HEK293T (cell line): Measurements from ENCODE around the gene SLC32A1.
A peak's percentile ranks its signal among the peaks of the same experiment; 100 is the strongest.

Source experiments
- CTCF ChIA-PET: fragments of 350-600 bp; formaldehyde crosslinking; extraction: SDS; loops from one replicate; lab custom pipeline; 2021; ENCODE audit warnings: antibody characterized with exemption, inconsistent platforms; lab: Yijun Ruan, JAX
- POLR2A ChIA-PET: fragments of 350-600 bp; formaldehyde crosslinking; extraction: SDS; loops from one replicate; lab custom pipeline; 2020; ENCODE audit warnings: antibody characterized with exemption, inconsistent platforms; lab: Yijun Ruan, JAX
- DNase-seq: peaks from one replicate; pipeline ENCODE4 v3.0.0; 2012; ENCODE audit warnings: mixed read lengths; ENCODE audit errors: extremely low spot score
- ARNT ChIP-seq: fragments of 450-650 bp; IDR thresholded peaks from 2 replicates; pipeline ENCODE4 v1.6.1; 2017; ENCODE audit warnings: mild to moderate bottlenecking
- BHLHE40 ChIP-seq: fragments of 450-650 bp; IDR thresholded peaks from 2 replicates; pipeline ENCODE4 v1.6.1; 2016; ENCODE audit warnings: mild to moderate bottlenecking, moderate library complexity, borderline replicate concordance
- CTBP1 ChIP-seq: fragments of 450-650 bp; IDR thresholded peaks from 2 replicates; pipeline ENCODE4 v1.6.1; 2016; ENCODE audit warnings: borderline replicate concordance
- ELF4 ChIP-seq: fragments of 450-650 bp; IDR thresholded peaks from 2 replicates; pipeline ENCODE4 v1.6.1; 2017; ENCODE audit warnings: antibody characterized with exemption
- FOXA1 ChIP-seq: fragments of 450-650 bp; IDR thresholded peaks from 2 replicates; pipeline ENCODE4 v1.6.1; 2016; ENCODE audit warnings: mild to moderate bottlenecking
- FOXK2 ChIP-seq: fragments of 450-650 bp; IDR thresholded peaks from 2 replicates; pipeline ENCODE4 v1.6.1; 2016; ENCODE audit warnings: mild to moderate bottlenecking
- FOXM1 ChIP-seq: fragments of 450-650 bp; IDR thresholded peaks from 2 replicates; pipeline ENCODE4 v1.6.1; 2017; ENCODE audit warnings: mild to moderate bottlenecking, borderline replicate concordance
- HDGF ChIP-seq: fragments of 450-650 bp; IDR thresholded peaks from 2 replicates; pipeline ENCODE4 v1.6.1; 2017; ENCODE audit warnings: antibody characterized with exemption, borderline replicate concordance
- L3MBTL2 ChIP-seq: fragments of 450-650 bp; conservative IDR thresholded peaks from 2 replicates; pipeline ENCODE4 v1.6.1; 2016; ENCODE audit warnings: mild to moderate bottlenecking
- LEF1 ChIP-seq: fragments of 450-650 bp; IDR thresholded peaks from 2 replicates; pipeline ENCODE4 v1.6.1; 2017; ENCODE audit warnings: mild to moderate bottlenecking, borderline replicate concordance
- NFRKB ChIP-seq: fragments of 450-650 bp; IDR thresholded peaks from 2 replicates; pipeline ENCODE4 v1.6.1; 2016; ENCODE audit warnings: mild to moderate bottlenecking, moderate library complexity
- PKNOX1 ChIP-seq: fragments of 450-650 bp; IDR thresholded peaks from 2 replicates; pipeline ENCODE4 v1.6.1; 2016
- SP1 ChIP-seq: fragments of 450-650 bp; IDR thresholded peaks from 2 replicates; pipeline ENCODE4 v1.6.1; 2017
- SUZ12 ChIP-seq: fragments of 450-650 bp; IDR thresholded peaks from 2 replicates; pipeline ENCODE4 v1.6.1; 2016; ENCODE audit warnings: mild to moderate bottlenecking
- TARDBP ChIP-seq: fragments of 450-650 bp; IDR thresholded peaks from 2 replicates; pipeline ENCODE4 v1.6.1; 2016
- ZNF384 ChIP-seq: fragments of 450-650 bp; IDR thresholded peaks from 2 replicates; pipeline ENCODE4 v1.6.1; 2016

The SLC32A1 gene

GRCh38 chr20:38685271-38685670 lies 39.0 kb upstream of the SLC32A1 start:
- ChIA-PET POLR2A (no interaction called here), CTCF (no interaction called here)
- TF ChIP-seq ZNF384, result no peak
- no peak for TF ChIP-seq BHLHE40
- TF ChIP-seq ELF4, result no peak
- no peak for TF ChIP-seq ARNT
- TF ChIP-seq PKNOX1, result no peak
- DNase-seq, result no peak

GRCh38 chr20:38685853-38686473 lies 38.3 kb upstream of the SLC32A1 start:
- TF ChIP-seq LEF1 (no peak), FOXA1 (no peak), FOXM1 (no peak), SUZ12 (no peak), CTBP1 (no peak), FOXK2 (no peak), SP1 (no peak), L3MBTL2 (no peak), NFRKB (no peak), HDGF (no peak), ZNF384 (no peak), ELF4 (no peak), TARDBP (no peak), BHLHE40 (no peak), PKNOX1 (no peak), ARNT (no peak)
- CTCF ChIA-PET, result no interaction called here
- POLR2A ChIA-PET, result no interaction called here
- peak; percentile 65 for DNase-seq

GRCh38 chr20:38692436-38693411 lies 31.6 kb upstream of the SLC32A1 start:
- TF ChIP-seq FOXA1, result no peak
- TF ChIP-seq HDGF, result no peak
- TF ChIP-seq CTBP1, result no peak
- CTCF ChIA-PET, result no interaction called here
- DNase-seq, result peak; percentile 39
- POLR2A ChIA-PET, result no interaction called here

GRCh38 chr20:38697306-38697705 lies 27.0 kb upstream of the SLC32A1 start:
- ChIA-PET POLR2A (no interaction called here), CTCF (no interaction called here)
- no peak for TF ChIP-seq LEF1
- TF ChIP-seq SP1, result no peak
- TF ChIP-seq NFRKB, result no peak
- TF ChIP-seq FOXA1, result no peak
- no peak for TF ChIP-seq ARNT
- no peak for TF ChIP-seq SUZ12
- TF ChIP-seq PKNOX1, result no peak
- TF ChIP-seq L3MBTL2, result no peak
- no peak for TF ChIP-seq FOXM1
- no peak for TF ChIP-seq CTBP1
- TF ChIP-seq BHLHE40, result no peak
- TF ChIP-seq ELF4, result no peak
- TF ChIP-seq ZNF384, result no peak
- TF ChIP-seq TARDBP, result no peak
- no peak for TF ChIP-seq HDGF
- no peak for DNase-seq

- CTCF ChIA-PET, result no interaction called here
- POLR2A ChIA-PET, result no interaction called here
- no peak for TF ChIP-seq HDGF
- no peak for TF ChIP-seq ZNF384
- no peak for TF ChIP-seq SP1
- TF ChIP-seq CTBP1, result no peak
- no peak for TF ChIP-seq ELF4
- TF ChIP-seq FOXA1, result no peak
- no peak for TF ChIP-seq TARDBP
- no peak for TF ChIP-seq ARNT
- TF ChIP-seq FOXM1, result no peak
- TF ChIP-seq PKNOX1, result no peak
- no peak for TF ChIP-seq FOXK2
- no peak for TF ChIP-seq L3MBTL2
- TF ChIP-seq BHLHE40, result no peak
- no peak for DNase-seq
Measured at GRCh38 chr20:38698541-38698940, 25.7 kb upstream of the SLC32A1 start.

GRCh38 chr20:38700141-38700540 lies 24.1 kb upstream of the SLC32A1 start:
- CTCF ChIA-PET, result no interaction called here
- TF ChIP-seq TARDBP, result no peak
- no peak for TF ChIP-seq ARNT
- TF ChIP-seq SP1, result no peak
- no peak for TF ChIP-seq BHLHE40
- no peak for TF ChIP-seq LEF1
- POLR2A ChIA-PET, result no interaction called here
- DNase-seq, result no peak
